Gastroesophageal sphincter (tissue), 4 donors: ENCODE data around the gene IGFBP2. TPM values are rescaled to one million over a fixed set of nuclear protein-coding genes. Genes with fewer than 3 reads are reported as not detected.

Experiments
- ATAC-seq: fragments of 150-250 bp; one replicate; pipeline ENCODE4 v1.9.1; 2016; ENCODE audit warnings: mild to moderate bottlenecking, moderate library complexity
- H3K27ac ChIP-seq, 4 donors: fragments of 200-600 bp; sonication (generic) in 3 of 4; 1 replicate in 3 of 4; 2 replicates in 1 of 4; pipeline ENCODE4 v1.5.1; 2016 to 2019
- H3K27me3 ChIP-seq: fragments of 200-600 bp; sonication (generic); one replicate; pipeline ENCODE4 v1.5.1; 2019
- H3K36me3 ChIP-seq, 2 donors: fragments of 200-600 bp; sonication (generic); one replicate each; pipeline ENCODE4 v1.5.1; 2019; ENCODE audit warnings: control low read depth in 1 of 2
- H3K4me1 ChIP-seq, 3 donors: fragments of 200-600 bp; sonication (generic); 1 replicate in 2 of 3; 2 replicates in 1 of 3; pipeline ENCODE4 v1.5.1; 2016 to 2019; ENCODE audit warnings: control low read depth in 2 of 3
- H3K4me3 ChIP-seq, 2 donors: fragments of 200-600 bp; sonication (generic); one replicate each; pipeline ENCODE4 v1.5.1; 2019; ENCODE audit warnings: mild to moderate bottlenecking in 1 of 2, moderate library complexity in 1 of 2
- H3K9me3 ChIP-seq, 3 donors: fragments of 200-600 bp; sonication (generic); one replicate each; pipeline ENCODE4 v1.5.1; 2017 to 2019; ENCODE audit warnings: control low read depth in 2 of 3
- CTCF ChIP-seq, 4 experiments: fragments of 200-600 bp in 2 of 4; fragments of 450-650 bp in 2 of 4; sonication (generic) in 1 of 4; IDR thresholded peaks; one replicate each; pipeline ENCODE4 v1.5.1; 2017 to 2019; ENCODE audit warnings: antibody characterized with exemption in 4 of 4, mild to moderate bottlenecking in 2 of 4, moderate library complexity in 2 of 4
- EP300 ChIP-seq: sonication (generic); formaldehyde crosslinking; IDR thresholded peaks from one replicate; pipeline ENCODE4 v1.6.1; 2017; ENCODE audit warnings: antibody characterized with exemption, mild to moderate bottlenecking
- POLR2A ChIP-seq, 2 donors: fragments of 450-650 bp; IDR thresholded peaks; one replicate each; pipeline ENCODE4 v1.6.1; 2017; ENCODE audit warnings: antibody characterized with exemption in 2 of 2, mild to moderate bottlenecking in 2 of 2, moderate library complexity in 1 of 2
- POLR2AphosphoS5 ChIP-seq: sonication (generic); formaldehyde crosslinking; IDR thresholded peaks from one replicate; pipeline ENCODE4 v1.6.1; 2017; ENCODE audit warnings: antibody characterized with exemption
- WGBS, 2 donors: methylation state at CpG; one replicate each; pipeline ENCODE4 v1.1.5; 2018; ENCODE audit warnings: low coverage in 1 of 2; 5-methylcytosine and 5-hydroxymethylcytosine counted together
- total RNA-seq, 4 donors: library from RNA; depleted of rRNA; stranded (reverse); fragments of >200 nt; gene quantifications; one replicate each; pipeline ENCODE4 v1.1.0, GENCODE V29; 2016

Gene IGFBP2
- total RNA-seq, 4 donors from 2014 or later = 137 to 449 (median 301) TPM

GRCh38 chr2:216604458-216604857 lies 28.8 kb upstream of the IGFBP2 start:
- H3K4me3 ChIP-seq = no peak overlapping the region
- ATAC-seq = no peak
- TF ChIP-seq POLR2A (IDR thresholded peaks at IDR 0.05) (no peak), CTCF (IDR thresholded peaks at IDR 0.05) (no peak), POLR2AphosphoS5 (no peak), EP300 (no peak)

GRCh38 chr2:216606551-216607276 lies 26.5 kb upstream of the IGFBP2 start:
- Histone ChIP-seq H3K4me3 (no peak overlapping the region), H3K27ac (no peak overlapping the region), H3K9me3 (no peaks in the 10 kb centered on the region), H3K4me1 (no peaks in the 10 kb centered on the region), H3K36me3 (no peaks in the 10 kb centered on the region), H3K27me3 (no peaks in the 10 kb centered on the region)
- no peak for ATAC-seq
- WGBS, 2 donors = 52% methylated on average over 18 of the region's 20 CpGs; no CpG with 5 or more reads in 1 of the 2 donors
- TF ChIP-seq EP300 (no peak), POLR2AphosphoS5 (no peak), CTCF (IDR thresholded peaks at IDR 0.05) (no peak), POLR2A (IDR thresholded peaks at IDR 0.05) (no peak)

More at GRCh38 chr2:216604458-216604857, 28.8 kb upstream of the IGFBP2 start:
- H3K27me3 ChIP-seq = no peaks in the 10 kb centered on the region
- no peaks in the 10 kb centered on the region for H3K4me1 ChIP-seq
- no peak overlapping the region for H3K27ac ChIP-seq
- no peaks in the 10 kb centered on the region for H3K9me3 ChIP-seq
- no peaks in the 10 kb centered on the region for H3K36me3 ChIP-seq

GRCh38 chr2:216607277-216607560 lies 26.0 kb upstream of the IGFBP2 start:
- no peaks in the 10 kb centered on the region for H3K9me3 ChIP-seq
- H3K4me3 ChIP-seq = no peak overlapping the region
- no peaks in the 10 kb centered on the region for H3K4me1 ChIP-seq
- ATAC-seq = no peak
- TF ChIP-seq CTCF (IDR thresholded peaks at IDR 0.05) (no peak), POLR2AphosphoS5 (no peak), POLR2A (IDR thresholded peaks at IDR 0.05) (no peak), EP300 (no peak)
- H3K27ac ChIP-seq = no peak overlapping the region
- 79% methylated on average over 7 of the region's 10 CpGs; no CpG with 5 or more reads in 1 of the 2 donors for WGBS, 2 donors
- H3K27me3 ChIP-seq = no peaks in the 10 kb centered on the region
- no peaks in the 10 kb centered on the region for H3K36me3 ChIP-seq

GRCh38 chr2:216608525-216608924 lies 24.7 kb upstream of the IGFBP2 start:
- H3K27ac ChIP-seq = no peak overlapping the region
- no peak overlapping the region for H3K4me3 ChIP-seq
- no peak for TF ChIP-seq EP300
- no peak for ATAC-seq
- no peaks in the 10 kb centered on the region for H3K27me3 ChIP-seq
- WGBS, 2 donors = 97 to 100% methylated on average over 5 of the region's 5 CpGs
- H3K9me3 ChIP-seq = no peaks in the 10 kb centered on the region
- no peaks in the 10 kb centered on the region for H3K4me1 ChIP-seq
- H3K36me3 ChIP-seq = no peaks in the 10 kb centered on the region

- no peak for ATAC-seq
- Histone ChIP-seq H3K27me3 (no peaks in the 10 kb centered on the region), H3K36me3 (no peaks in the 10 kb centered on the region), H3K9me3 (no peaks in the 10 kb centered on the region), H3K4me3 (no peak overlapping the region), H3K27ac (no peak overlapping the region), H3K4me1 (peaks cover 0 to 14% (median 2%) of the 10 kb centered on the region in 3 donors)
- WGBS, 2 donors = 83 to 90% methylated on average over 2 to 3 of the region's 7 CpGs
- TF ChIP-seq EP300 (no peak), CTCF (IDR thresholded peaks at IDR 0.05) (no peak), POLR2A (IDR thresholded peaks at IDR 0.05) (no peak), POLR2AphosphoS5 (no peak)
Observed at GRCh38 chr2:216615298-216616082, 17.7 kb upstream of the IGFBP2 start.
